Panc1 (cell line): Measurements from ENCODE around the gene RAB4B. TPM values are rescaled to one million over a fixed set of nuclear protein-coding genes. Genes with fewer than 3 reads are reported as not detected.
A peak's percentile ranks its signal among the peaks of the same experiment; 100 is the strongest.
"Not testable (repeated sequence)": the region's sequence is repeated elsewhere in the genome, so short reads cannot be mapped to it uniquely, and the experiment has no call there.

Source experiments
- ATAC-seq: fragments of 200-7000 bp; cut with Tn5 transposase; 2 replicates; pipeline ENCODE4 v1.9.1; 2020; ENCODE audit warnings: mild to moderate bottlenecking, moderate library complexity
- BruUV-seq: library from RNA; stranded (reverse); fragments of 400-500 nt; replicated peaks from 2 replicates; lab custom pipeline; 2021; lab: Mats Ljungman, UMichigan
- CTCF ChIA-PET: fragments of 300-600 bp; sonication (Branson Sonifier 250); formaldehyde crosslinking; loops from one replicate; lab custom pipeline; 2022; ENCODE audit warnings: antibody characterized with exemption; lab: Charles Lee
- POLR2A ChIA-PET: fragments of 300-600 bp; sonication (Branson Sonifier 250); formaldehyde crosslinking; loops from one replicate; lab custom pipeline; 2022; ENCODE audit warnings: antibody characterized with exemption; lab: Charles Lee
- DNase-seq: peaks from one replicate; pipeline ENCODE4 v3.0.0-alpha.2; 2010; ENCODE audit warnings: low read depth, low spot score
- H3K27ac ChIP-seq: 2 replicates; pipeline ENCODE4 v1.5.1; 2011; ENCODE audit warnings: mild to moderate bottlenecking, low read length, inconsistent platforms
- H3K27me3 ChIP-seq: fragments of 200-500 bp; sonication (Bioruptor generic); 2 replicates; pipeline ENCODE4 v1.6.0; 2014; ENCODE audit warnings: low read length, inconsistent platforms; ENCODE audit not compliant: control insufficient read depth, insufficient read depth
- H3K36me3 ChIP-seq: fragments of 200-500 bp; sonication (Bioruptor generic); 2 replicates; pipeline ENCODE4 v1.5.1; 2014; ENCODE audit warnings: inconsistent platforms, mild to moderate bottlenecking, low read length, moderate library complexity; ENCODE audit not compliant: control insufficient read depth, insufficient read depth
- H3K4me1 ChIP-seq: 2 replicates; pipeline ENCODE4 v1.5.1; 2011; ENCODE audit warnings: inconsistent platforms, mild to moderate bottlenecking, low read length, moderate library complexity; ENCODE audit not compliant: control insufficient read depth, insufficient read depth
- H3K4me3 ChIP-seq, 2 experiments: 2 replicates each; pipeline ENCODE4 v1.5.1; 2011 to 2012; ENCODE audit warnings: low read depth in 2 of 2, low read length in 2 of 2, mild to moderate bottlenecking in 2 of 2, inconsistent platforms in 1 of 2, moderate library complexity in 1 of 2
- H3K9me3 ChIP-seq: fragments of 200-500 bp; sonication (Bioruptor generic); 2 replicates; pipeline ENCODE4 v1.5.1; 2014; ENCODE audit warnings: low read depth, mild to moderate bottlenecking, inconsistent platforms, low read length, moderate library complexity; ENCODE audit not compliant: control insufficient read depth, insufficient read depth
- CTCF ChIP-seq: fragments of 450-650 bp; IDR thresholded peaks from 2 replicates; pipeline ENCODE4 v1.5.1; 2017; ENCODE audit warnings: mild to moderate bottlenecking
- POLR2AphosphoS5 ChIP-seq: IDR thresholded peaks from 2 replicates; pipeline ENCODE4 v1.6.1; 2012; ENCODE audit warnings: mild to moderate bottlenecking, low read depth, low read length, moderate library complexity
- REST ChIP-seq, 2 experiments: IDR thresholded peaks; 2 replicates each; pipeline ENCODE4 v1.6.1; 2011 to 2012; ENCODE audit warnings: low read depth in 2 of 2, control low read depth in 1 of 2, low read length in 1 of 2, mild to moderate bottlenecking in 1 of 2, moderate library complexity in 1 of 2; ENCODE audit not compliant: insufficient read depth in 1 of 2
- SIN3A ChIP-seq: IDR thresholded peaks from 2 replicates; pipeline ENCODE4 v1.6.1; 2012; ENCODE audit warnings: low read depth, mild to moderate bottlenecking, low read length, moderate library complexity, borderline replicate concordance; ENCODE audit not compliant: insufficient read depth
- TCF7L2 ChIP-seq: IDR thresholded peaks from 2 replicates; pipeline ENCODE4 v1.6.1; 2011; ENCODE audit warnings: mild to moderate bottlenecking, low read depth, low read length, inconsistent platforms
- in situ Hi-C: cut with HindIII; loops from 2 replicates; pipeline ENCODE4 v1.10.0; 2016; ENCODE audit warnings: low sequenced_read_pairs, low pct_unique_long_range_greater_than_20kb
- intact Hi-C: fragments of 100-400 bp; cut with micrococcal nuclease; formaldehyde crosslinking; loops from one replicate; pipeline ENCODE4 v1.10.0; 2022; ENCODE audit not compliant: unreplicated experiment
- total RNA-seq: library from RNA; stranded (reverse); gene quantifications from one replicate; pipeline ENCODE4 v1.2.1, GENCODE V29; 2021; ENCODE audit not compliant: unreplicated experiment

RAB4B gene
- total RNA-seq, 1 experiment from 2014 or later, result 24.8 TPM

GRCh38 chr19:40815223-40815622 is 37.2 kb downstream of the RAB4B start:
- DNase-seq (no peak), ATAC-seq (no peak)
- Histone ChIP-seq H3K27ac (peak overlapping the region; percentile 51; the same call in 1 of the 2 replicates), H3K4me1 (peaks cover 9% of the 10 kb centered on the region), H3K9me3 (no peaks in the 10 kb centered on the region), H3K4me3 (no peak overlapping the region), H3K27me3 (no peaks in the 10 kb centered on the region), H3K36me3 (no peaks in the 10 kb centered on the region)
- BruUV-seq, result no TSS peak
- in situ Hi-C loops, result no loop called here
- intact Hi-C loops, result no loop called here
- TF ChIP-seq TCF7L2 (no peak), POLR2AphosphoS5 (no peak), CTCF (no peak), REST (IDR thresholded peaks at IDR 0.05; ENCODE audit: insufficient read depth in 1 of 2, low read depth in 2 of 2, low read length in 1 of 2) (no peak), SIN3A (no peak)
- POLR2A ChIA-PET, result no interaction called here
- CTCF ChIA-PET, result no interaction called here

GRCh38 chr19:40818480-40819399 is 40.7 kb downstream of the RAB4B start:
- intact Hi-C loops, CTCF ChIA-PET, H3K9me3 ChIP-seq, DNase-seq, H3K27me3 ChIP-seq, in situ Hi-C loops, BruUV-seq, POLR2A ChIA-PET, H3K36me3 ChIP-seq, H3K4me1 ChIP-seq: not testable (repeated sequence)
- TF ChIP-seq CTCF, result peak; percentile 45; the same call in 1 of the 2 replicates
- Histone ChIP-seq H3K4me3 (peak overlapping the region; percentile 11 to 29; a peak in 2 of 4 replicates), H3K27ac (peak overlapping the region; percentile 34; the same call in 1 of the 2 replicates)
- peak; percentile 91 for ATAC-seq
